Endothelial cell of umbilical vein (primary cell): Measurements from ENCODE around the gene HFE. TPM values are rescaled to one million over a fixed set of nuclear protein-coding genes. Genes with fewer than 3 reads are reported as not detected.

Source experiments
- BruUV-seq: library from RNA; stranded (reverse); fragments of 400-500 nt; replicated peaks from 2 replicates; lab custom pipeline; 2021; lab: Mats Ljungman, UMichigan
- CTCF ChIA-PET: fragments of 300-600, 350-600 bp; sonication (Branson Sonifier 250); formaldehyde crosslinking; loops from one replicate; lab custom pipeline; 2021; ENCODE audit warnings: antibody characterized with exemption, inconsistent platforms; lab: Charles Lee
- POLR2A ChIA-PET: fragments of 300-600, 350-600 bp; sonication (Branson Sonifier 250); formaldehyde crosslinking; loops from one replicate; lab custom pipeline; 2021; ENCODE audit warnings: antibody characterized with exemption, inconsistent platforms; lab: Charles Lee
- DNase-seq: peaks from one replicate; pipeline ENCODE4 v3.0.0-alpha.2; 2011; ENCODE audit warnings: low read depth, low spot score
- FAIRE-seq: peaks from 2 replicates; lab custom pipeline; 2011; peaks lifted over from hg19 to GRCh38; lab: Jason Lieb, UNC
- H2AFZ ChIP-seq: 2 replicates; pipeline ENCODE4 v1.6.0; 2012; ENCODE audit warnings: low read depth, low read length, control low read depth, inconsistent platforms
- H3K27ac ChIP-seq: 2 replicates; pipeline ENCODE4 v1.5.1; 2011; ENCODE audit warnings: low read depth, mild to moderate bottlenecking, control low read depth, low read length, moderate library complexity; ENCODE audit not compliant: insufficient read depth
- H3K27me3 ChIP-seq, 2 experiments: 2 replicates each; pipeline versions ENCODE4 v1.6.0 to v1.6.1; 2011; ENCODE audit warnings: low read length in 2 of 2, mixed read lengths in 1 of 2; ENCODE audit not compliant: control insufficient read depth in 2 of 2, insufficient read depth in 2 of 2
- H3K36me3 ChIP-seq, 2 experiments: 2 replicates in 1 of 2; 3 replicates in 1 of 2; pipeline ENCODE4 v1.5.1; 2011; ENCODE audit warnings: low read length in 2 of 2, mild to moderate bottlenecking in 1 of 2, moderate library complexity in 1 of 2; ENCODE audit not compliant: control insufficient read depth in 2 of 2, insufficient read depth in 2 of 2; ENCODE audit errors: extremely low read depth in 1 of 2
- H3K4me1 ChIP-seq: 3 replicates; pipeline ENCODE4 v1.5.1; 2011; ENCODE audit warnings: mild to moderate bottlenecking, low read length; ENCODE audit not compliant: control insufficient read depth, insufficient read depth; ENCODE audit errors: extremely low read depth
- H3K4me2 ChIP-seq: 2 replicates; pipeline ENCODE4 v1.6.1; 2011; ENCODE audit warnings: low read length, control low read depth, mixed read lengths; ENCODE audit not compliant: insufficient read depth
- H3K4me3 ChIP-seq, 3 experiments: fragments of 200-600 bp in 1 of 3; sonication (generic), shearing (Covaris generic) in 1 of 3; replicated peaks in 1 of 3; 2 replicates each; pipeline ENCODE4 v1.5.1; 2011 to 2016; ENCODE audit warnings: control low read depth in 3 of 3, low read length in 3 of 3, mild to moderate bottlenecking in 2 of 3, inconsistent platforms in 1 of 3, low read depth in 1 of 3, moderate library complexity in 1 of 3; ENCODE audit not compliant: insufficient read depth in 1 of 3
- H3K79me2 ChIP-seq: 2 replicates; pipeline ENCODE4 v1.6.0; 2012; ENCODE audit warnings: low read length, inconsistent platforms; ENCODE audit not compliant: control insufficient read depth, insufficient read depth
- H3K9ac ChIP-seq: replicated peaks from 2 replicates; pipeline ENCODE3; 2011; ENCODE audit warnings: low read length, control low read depth; ENCODE audit not compliant: insufficient read depth; ENCODE audit errors: extremely low read depth
- H3K9me1 ChIP-seq: replicated peaks from 3 replicates; pipeline ENCODE4 v1.6.0; 2011; ENCODE audit warnings: mild to moderate bottlenecking, low read length; ENCODE audit not compliant: control insufficient read depth, insufficient read depth; ENCODE audit errors: extremely low read depth
- H3K9me3 ChIP-seq: replicated peaks from 2 replicates; pipeline ENCODE4 v1.5.1; 2012; ENCODE audit warnings: low read length, inconsistent platforms; ENCODE audit not compliant: control insufficient read depth, insufficient read depth
- H4K20me1 ChIP-seq: replicated peaks from 2 replicates; pipeline ENCODE3; 2011; ENCODE audit warnings: mild to moderate bottlenecking, low read length; ENCODE audit not compliant: control insufficient read depth, insufficient read depth; ENCODE audit errors: extremely low read depth
- CTCF ChIP-seq, 2 donors: IDR thresholded peaks; 1 replicate in 1 of 2; 2 replicates in 1 of 2; pipeline ENCODE4 v1.5.1; 2011; ENCODE audit warnings: low read length in 2 of 2, mild to moderate bottlenecking in 2 of 2, moderate library complexity in 2 of 2, control low read depth in 1 of 2, inconsistent platforms in 1 of 2, low read depth in 1 of 2; ENCODE audit not compliant: insufficient read depth in 1 of 2; ENCODE audit errors: extremely low read depth in 1 of 2
- JUN ChIP-seq: IDR thresholded peaks from 2 replicates; pipeline ENCODE4 v1.6.1; 2011; ENCODE audit warnings: borderline replicate concordance, low read depth; ENCODE audit not compliant: insufficient read length, insufficient read depth
- POLR2A ChIP-seq: IDR thresholded peaks from 2 replicates; pipeline ENCODE4 v1.6.1; 2012; ENCODE audit warnings: low read depth, mild to moderate bottlenecking, control low read depth, low read length
- dilution Hi-C: fragments of 300-500 bp; cut with MboI; formaldehyde crosslinking; loops from one replicate; pipeline ENCODE4 v1.15.0; 2019; ENCODE audit warnings: low sequenced_read_pairs; ENCODE audit not compliant: extremely low pct_ligation_motif_present
- intact Hi-C: fragments of 100-400 bp; cut with micrococcal nuclease; formaldehyde crosslinking; loops from one replicate; pipeline ENCODE4 v1.10.0; 2022
- polyA plus RNA-seq, 4 experiments: library from polyadenylated mRNA; depleted of rRNA in 3 of 4; stranded (reverse) in 3 of 4; unstranded in 1 of 4; fragments of >200 nt; gene quantifications; 2 replicates each; pipeline versions ENCODE4 v1.2.1 to v1.2.3, GENCODE V29; 2011 to 2012; ENCODE audit warnings: missing spikeins in 1 of 4
- total RNA-seq: library from RNA; stranded (reverse); gene quantifications from 2 replicates; pipeline ENCODE4 v1.2.3, GENCODE V29; 2021

Gene HFE
- total and polyA plus RNA-seq, 2 donors (not counting 3 experiments of a cell fraction or from before 2014, with no cell fraction given), result 6.3 to 8.1 TPM

- no peak overlapping the region for H3K27ac ChIP-seq
- H3K4me2 ChIP-seq, result no peak overlapping the region
- no peak overlapping the region for H3K9ac ChIP-seq
- CTCF ChIA-PET, result interaction anchor here (1.0 kb wide), 1 partner anchor 14 kb away, joined by 3 read pairs; no protein-coding TSS in a partner anchor
- no TSS peak for BruUV-seq
- H3K4me3 ChIP-seq, result no peak overlapping the region
- no peaks in the 10 kb centered on the region for H3K9me1 ChIP-seq
- no peak overlapping the region for H2AFZ ChIP-seq
- dilution Hi-C loops, result no loop called here
- H3K4me1 ChIP-seq, result peaks cover 6% of the 10 kb centered on the region
- no peaks in the 10 kb centered on the region for H3K36me3 ChIP-seq
- intact Hi-C loops, result no loop called here
- no peaks in the 10 kb centered on the region for H4K20me1 ChIP-seq
- H3K79me2 ChIP-seq, result peaks cover 14% of the 10 kb centered on the region
- H3K27me3 ChIP-seq, result no peaks in the 10 kb centered on the region
- TF ChIP-seq POLR2A, result no peak
- no peak for TF ChIP-seq CTCF (IDR thresholded peaks at IDR 0.05; ENCODE audit: extremely low read depth in 1 of 2, insufficient read depth in 1 of 2, low read depth in 1 of 2, low read length in 2 of 2)
- no peak for TF ChIP-seq JUN
- POLR2A ChIA-PET, result interaction anchor here (5.8 kb wide), 1 partner anchor 29 kb away, joined by 265 read pairs; a partner anchor contains a TSS
- no peak for DNase-seq
- FAIRE-seq, result no peak
- H3K9me3 ChIP-seq, result no peaks in the 10 kb centered on the region
These were observed 41.0 kb downstream of the HFE start for GRCh38 chr6:26128013-26128771.

DNA sequence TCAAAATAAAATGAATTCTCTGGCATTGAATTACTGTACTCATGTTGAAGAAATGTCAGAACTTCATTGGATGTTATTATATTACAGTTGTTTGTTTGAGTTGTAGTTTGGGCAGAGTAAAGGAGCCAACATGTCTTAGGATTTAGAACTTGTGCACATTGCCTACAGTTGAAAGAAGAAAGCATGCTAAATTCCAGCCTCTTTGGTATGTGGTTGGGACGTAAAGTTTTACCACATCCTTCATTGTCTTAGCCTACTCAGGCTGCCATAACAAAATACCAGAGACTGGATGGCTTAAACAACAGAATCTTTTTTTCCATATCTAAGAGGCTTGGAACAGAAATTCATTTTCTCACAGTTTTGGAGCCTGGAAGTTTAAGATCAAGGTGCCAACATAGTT lies 42.4 kb downstream of the HFE start:
- H4K20me1 ChIP-seq, result no peaks in the 10 kb centered on the region
- POLR2A ChIA-PET, result no interaction called here
- no TSS peak for BruUV-seq
- H3K9me1 ChIP-seq, result no peaks in the 10 kb centered on the region
- no peak overlapping the region for H3K4me3 ChIP-seq
- no peaks in the 10 kb centered on the region for H3K36me3 ChIP-seq
- DNase-seq, result no peak
- H3K79me2 ChIP-seq, result peaks cover 10% of the 10 kb centered on the region
- CTCF ChIA-PET, result no interaction called here
- H3K27me3 ChIP-seq, result no peaks in the 10 kb centered on the region
- no peak overlapping the region for H3K4me2 ChIP-seq
- no peaks in the 10 kb centered on the region for H3K9me3 ChIP-seq
- dilution Hi-C loops (no loop called here), intact Hi-C loops (no loop called here)
- FAIRE-seq, result no peak
- no peak overlapping the region for H3K27ac ChIP-seq
- H3K9ac ChIP-seq, result no peak overlapping the region
- H2AFZ ChIP-seq, result no peak overlapping the region
- peaks cover 6% of the 10 kb centered on the region for H3K4me1 ChIP-seq
- no peak for TF ChIP-seq CTCF (IDR thresholded peaks at IDR 0.05; ENCODE audit: extremely low read depth in 1 of 2, insufficient read depth in 1 of 2, low read depth in 1 of 2, low read length in 2 of 2)
